H9 (cell line): ENCODE data around the gene SNRNP25. TPM values are rescaled to one million over a fixed set of nuclear protein-coding genes. Genes with fewer than 3 reads are reported as not detected.

Experiments used
- DNase-seq: peaks from one replicate; pipeline ENCODE4 v3.0.0-alpha.2; 2017
- H2AFZ ChIP-seq: one replicate; pipeline ENCODE4 v1.6.1; 2013; ENCODE audit warnings: mild to moderate bottlenecking, low read length, control low read depth, moderate library complexity
- H2AK5ac ChIP-seq: 2 replicates; pipeline ENCODE4 v1.6.1; 2013; ENCODE audit warnings: low read length, control low read depth, mixed read lengths; ENCODE audit not compliant: insufficient read length
- H2BK120ac ChIP-seq: one replicate; pipeline ENCODE4 v1.6.1; 2013; ENCODE audit warnings: low read depth, mild to moderate bottlenecking, low read length, control low read depth, inconsistent platforms; ENCODE audit not compliant: poor library complexity, severe bottlenecking
- H2BK12ac ChIP-seq: 2 replicates; pipeline ENCODE4 v1.6.1; 2013; ENCODE audit warnings: low read length, control low read depth, mixed read lengths, low read depth; ENCODE audit not compliant: insufficient read length
- H2BK15ac ChIP-seq: 2 replicates; pipeline ENCODE4 v1.6.1; 2013; ENCODE audit warnings: low read depth, low read length, control low read depth
- H2BK20ac ChIP-seq: one replicate; pipeline ENCODE4 v1.6.1; 2013; ENCODE audit warnings: low read depth, mild to moderate bottlenecking, low read length, control low read depth, inconsistent platforms; ENCODE audit not compliant: poor library complexity, severe bottlenecking
- H2BK5ac ChIP-seq: 2 replicates; pipeline ENCODE4 v1.6.1; 2013; ENCODE audit warnings: low read length, control low read depth, mixed read lengths; ENCODE audit not compliant: insufficient read length
- H3K14ac ChIP-seq: 2 replicates; pipeline ENCODE4 v1.6.1; 2013; ENCODE audit warnings: low read length, control low read depth; ENCODE audit not compliant: insufficient read depth
- H3K18ac ChIP-seq: 2 replicates; pipeline ENCODE4 v1.6.1; 2013; ENCODE audit warnings: low read depth, mild to moderate bottlenecking, mixed read lengths, low read length, control low read depth; ENCODE audit not compliant: insufficient read length
- H3K23ac ChIP-seq: 2 replicates; pipeline ENCODE4 v1.6.1; 2013; ENCODE audit warnings: low read length, control low read depth, mixed read lengths, low read depth; ENCODE audit not compliant: insufficient read length
- H3K23me2 ChIP-seq: 2 replicates; pipeline ENCODE4 v1.6.1; 2013; ENCODE audit warnings: low read depth, mild to moderate bottlenecking, mixed read lengths, low read length, control low read depth; ENCODE audit not compliant: insufficient read length, poor library complexity, severe bottlenecking
- H3K27ac ChIP-seq: 2 replicates; pipeline ENCODE4 v1.5.1; 2013; ENCODE audit warnings: low read length, control low read depth, mixed read lengths, low read depth; ENCODE audit not compliant: insufficient read length
- H3K27me3 ChIP-seq: 2 replicates; pipeline ENCODE4 v1.6.1; 2013; ENCODE audit warnings: low read length, control low read depth, inconsistent platforms; ENCODE audit not compliant: insufficient read depth
- H3K4ac ChIP-seq: 2 replicates; pipeline ENCODE4 v1.6.1; 2013; ENCODE audit warnings: low read depth, mild to moderate bottlenecking, control low read depth, inconsistent platforms, low read length, moderate library complexity
- H3K4me1 ChIP-seq: 2 replicates; pipeline ENCODE4 v1.6.1; 2013; ENCODE audit warnings: low read length, control low read depth, inconsistent platforms; ENCODE audit not compliant: insufficient read depth
- H3K4me2 ChIP-seq: 2 replicates; pipeline ENCODE4 v1.6.1; 2013; ENCODE audit warnings: low read length, control low read depth, mixed read lengths; ENCODE audit not compliant: insufficient read length, insufficient read depth
- H3K56ac ChIP-seq: 2 replicates; pipeline ENCODE4 v1.6.1; 2013; ENCODE audit warnings: low read depth, mild to moderate bottlenecking, mixed read lengths, low read length, control low read depth; ENCODE audit not compliant: insufficient read length
- H3K79me1 ChIP-seq: 2 replicates; pipeline ENCODE4 v1.6.1; 2013; ENCODE audit warnings: low read depth, mild to moderate bottlenecking, moderate library complexity, low read length, control low read depth, inconsistent platforms; ENCODE audit not compliant: insufficient read depth, poor library complexity, severe bottlenecking
- H3K79me2 ChIP-seq: 2 replicates; pipeline ENCODE4 v1.6.1; 2013; ENCODE audit warnings: low read length, control low read depth, inconsistent platforms; ENCODE audit not compliant: insufficient read depth
- H3K9ac ChIP-seq: 2 replicates; pipeline ENCODE4 v1.6.1; 2013; ENCODE audit warnings: low read length, control low read depth, mixed read lengths; ENCODE audit not compliant: insufficient read length; ENCODE audit errors: extremely low read depth
- H3K9me3 ChIP-seq: one replicate; pipeline ENCODE4 v1.6.1; 2013; ENCODE audit warnings: low read depth, low read length, inconsistent platforms; ENCODE audit not compliant: control insufficient read depth
- H3T11ph ChIP-seq: one replicate; pipeline ENCODE4 v1.6.1; 2013; ENCODE audit warnings: mild to moderate bottlenecking, low read length, control low read depth, inconsistent platforms
- H4K20me1 ChIP-seq: one replicate; pipeline ENCODE4 v1.6.1; 2013; ENCODE audit not compliant: control insufficient read depth, insufficient read length, insufficient read depth
- H4K5ac ChIP-seq: 2 replicates; pipeline ENCODE4 v1.6.1; 2013; ENCODE audit warnings: low read depth, mild to moderate bottlenecking, mixed read lengths, low read length, control low read depth; ENCODE audit not compliant: insufficient read length
- H4K8ac ChIP-seq: replicated peaks from 2 replicates; pipeline ENCODE4 v1.6.1; 2013; ENCODE audit warnings: low read length, control low read depth, mixed read lengths, low read depth; ENCODE audit not compliant: insufficient read length
- H4K91ac ChIP-seq: 2 replicates; pipeline ENCODE4 v1.6.1; 2013; ENCODE audit warnings: low read depth, mild to moderate bottlenecking, moderate library complexity, mixed read lengths, low read length, control low read depth; ENCODE audit not compliant: insufficient read length
- H3K27ac Mint-ChIP-seq, 3 experiments: 2 replicates in 2 of 3; 3 replicates in 1 of 3; pipeline ENCODE4 v1.8.0; 2020 to 2021; ENCODE audit warnings: mixed read lengths in 3 of 3, mild to moderate bottlenecking in 1 of 3, moderate library complexity in 1 of 3
- H3K27me3 Mint-ChIP-seq: 2 replicates; pipeline ENCODE4 v1.8.0; 2021; ENCODE audit warnings: low read depth, mild to moderate bottlenecking, moderate library complexity, mixed read lengths
- H3K36me3 Mint-ChIP-seq, 3 experiments: 2 replicates in 2 of 3; 3 replicates in 1 of 3; pipeline ENCODE4 v1.8.0; 2020 to 2021; ENCODE audit warnings: low read depth in 3 of 3, mixed read lengths in 3 of 3; ENCODE audit not compliant: insufficient read depth in 1 of 3
- H3K4me1 Mint-ChIP-seq, 2 experiments: 2 replicates each; pipeline ENCODE4 v1.8.0; 2020; ENCODE audit warnings: mixed read lengths in 2 of 2
- H3K4me3 Mint-ChIP-seq, 2 experiments: 2 replicates in 1 of 2; 3 replicates in 1 of 2; pipeline ENCODE4 v1.8.0; 2020 to 2021; ENCODE audit warnings: mild to moderate bottlenecking in 2 of 2, mixed read lengths in 2 of 2, moderate library complexity in 1 of 2
- H3K9me3 Mint-ChIP-seq, 2 experiments: 2 replicates in 1 of 2; 3 replicates in 1 of 2; pipeline ENCODE4 v1.8.0; 2020; ENCODE audit warnings: mild to moderate bottlenecking in 2 of 2, mixed read lengths in 2 of 2, moderate library complexity in 1 of 2
- WGBS: extraction: QIAGEN DNeasy Blood & Tissue Kit; methylation state at CpG from one replicate; pipeline ENCODE4 v1.1.7; 2013; ENCODE audit warnings: missing lambda C conversion rate, low lambda C conversion rate, mixed read lengths; ENCODE audit not compliant: insufficient read length; ENCODE audit errors: extremely low coverage; 5-methylcytosine and 5-hydroxymethylcytosine counted together
- long read RNA-seq: library from polyadenylated mRNA; unstranded; transcript quantifications from one replicate; pipeline ENCODE4 v2.0.0, GENCODE V29; 2020
- total RNA-seq: library from RNA; stranded (reverse); gene quantifications from 2 replicates; pipeline ENCODE4 v1.2.1, GENCODE V29; 2021
- TF ChIP-seq, protein P1 (sequence below): fragments of 200-600 bp; sonication (generic); conservative IDR thresholded peaks from 3 replicates; pipeline ENCODE4 v1.8.0; 2021; ENCODE audit warnings: antibody characterized with exemption, mild to moderate bottlenecking

The SNRNP25 gene
- 75.3 and 78.5 TPM in 2 replicates for total RNA-seq
- long read RNA-seq, transcript SNRNP25-201 (5 exons, 1,905 nt), result major isoform, 65 of 81 reads
- long read RNA-seq, transcript SNRNP25-205 (4 exons, 1,130 nt), result minor isoform, 12 of 81 reads
- long read RNA-seq, partial matches to known transcripts, result 1 of 81 reads
- long read RNA-seq, other reads (novel, unspliced or antisense), result 3 of 81 reads

GRCh38 chr16:53346-54236 lies at the start of gene SNRNP25, which contains the start of gene POLR3K:
SNRNP25 (plus strand) TSS chr16:53828; CDS start chr16:54017, 189 bp downstream.
POLR3K (minus strand) TSS chr16:53608; CDS start chr16:53586, 22 bp downstream.
- H4K8ac ChIP-seq, result no peak within 1 kb of the TSS
- H3K4me3 Mint-ChIP-seq, result peak within 1 kb of the TSS; percentile 98 to 100
- H3K56ac ChIP-seq, result no peak within 1 kb of the TSS
- no peaks in the 10 kb centered on the region for H3K27me3 Mint-ChIP-seq
- H3K14ac ChIP-seq, result no peak within 1 kb of the TSS; the same call in 1 of the 2 replicates
- peak within 1 kb of the TSS; percentile 95 to 99 (median 95) for H3K27ac Mint-ChIP-seq
- H3K23me2 ChIP-seq, result no peaks in the 10 kb centered on the region
- peaks cover 2% of the 10 kb centered on the region for H3K79me1 ChIP-seq
- H4K91ac ChIP-seq, result no peak within 1 kb of the TSS
- DNase-seq, result peak; percentile 99
- no peak within 1 kb of the TSS for H3K4ac ChIP-seq
- H3K9me3 Mint-ChIP-seq, result peaks cover 3 to 8% of the 10 kb centered on the region in 2 experiments; a peak in 3 of 5 replicates
- H3K79me2 ChIP-seq, result peaks cover 2% of the 10 kb centered on the region; the same call in 1 of the 2 replicates
- H2BK5ac ChIP-seq, result no peak within 1 kb of the TSS
- H3K27me3 ChIP-seq, result no peaks in the 10 kb centered on the region
- H3K27ac ChIP-seq, result peak within 1 kb of the TSS; percentile 21
- H3T11ph ChIP-seq, result no peak within 1 kb of the TSS
- H3K4me1 ChIP-seq, result no peaks in the 10 kb centered on the region
- no peak within 1 kb of the TSS for H2BK120ac ChIP-seq
- H3K9me3 ChIP-seq, result no peaks in the 10 kb centered on the region
- H4K5ac ChIP-seq, result no peak within 1 kb of the TSS
- TF ChIP-seq, protein P1, sequence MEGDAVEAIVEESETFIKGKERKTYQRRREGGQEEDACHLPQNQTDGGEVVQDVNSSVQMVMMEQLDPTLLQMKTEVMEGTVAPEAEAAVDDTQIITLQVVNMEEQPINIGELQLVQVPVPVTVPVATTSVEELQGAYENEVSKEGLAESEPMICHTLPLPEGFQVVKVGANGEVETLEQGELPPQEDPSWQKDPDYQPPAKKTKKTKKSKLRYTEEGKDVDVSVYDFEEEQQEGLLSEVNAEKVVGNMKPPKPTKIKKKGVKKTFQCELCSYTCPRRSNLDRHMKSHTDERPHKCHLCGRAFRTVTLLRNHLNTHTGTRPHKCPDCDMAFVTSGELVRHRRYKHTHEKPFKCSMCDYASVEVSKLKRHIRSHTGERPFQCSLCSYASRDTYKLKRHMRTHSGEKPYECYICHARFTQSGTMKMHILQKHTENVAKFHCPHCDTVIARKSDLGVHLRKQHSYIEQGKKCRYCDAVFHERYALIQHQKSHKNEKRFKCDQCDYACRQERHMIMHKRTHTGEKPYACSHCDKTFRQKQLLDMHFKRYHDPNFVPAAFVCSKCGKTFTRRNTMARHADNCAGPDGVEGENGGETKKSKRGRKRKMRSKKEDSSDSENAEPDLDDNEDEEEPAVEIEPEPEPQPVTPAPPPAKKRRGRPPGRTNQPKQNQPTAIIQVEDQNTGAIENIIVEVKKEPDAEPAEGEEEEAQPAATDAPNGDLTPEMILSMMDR, result no peak
- no peak within 1 kb of the TSS for H2BK12ac ChIP-seq
- H3K36me3 Mint-ChIP-seq, result peaks cover 37 to 77% (median 64%) of the 10 kb centered on the region in 3 experiments
- no peak within 1 kb of the TSS; the same call in 1 of the 2 replicates for H2BK15ac ChIP-seq
- no peak within 1 kb of the TSS for H2BK20ac ChIP-seq
- H3K4me2 ChIP-seq, result peak within 1 kb of the TSS; percentile 78
- no peaks in the 10 kb centered on the region for H4K20me1 ChIP-seq
- H2AFZ ChIP-seq, result no peak within 1 kb of the TSS
- peak within 1 kb of the TSS; percentile 74 for H3K9ac ChIP-seq
- peaks cover 12 to 19% of the 10 kb centered on the region in 2 experiments for H3K4me1 Mint-ChIP-seq
- WGBS, result no CpG with 5 or more reads among the region's 91 CpGs
- H3K23ac ChIP-seq, result no peak within 1 kb of the TSS
- no peak within 1 kb of the TSS for H2AK5ac ChIP-seq
- peak within 1 kb of the TSS; percentile 83 for H3K18ac ChIP-seq
